ENCODE measurements around the gene GPR157.

Gene GPR157

DNA sequence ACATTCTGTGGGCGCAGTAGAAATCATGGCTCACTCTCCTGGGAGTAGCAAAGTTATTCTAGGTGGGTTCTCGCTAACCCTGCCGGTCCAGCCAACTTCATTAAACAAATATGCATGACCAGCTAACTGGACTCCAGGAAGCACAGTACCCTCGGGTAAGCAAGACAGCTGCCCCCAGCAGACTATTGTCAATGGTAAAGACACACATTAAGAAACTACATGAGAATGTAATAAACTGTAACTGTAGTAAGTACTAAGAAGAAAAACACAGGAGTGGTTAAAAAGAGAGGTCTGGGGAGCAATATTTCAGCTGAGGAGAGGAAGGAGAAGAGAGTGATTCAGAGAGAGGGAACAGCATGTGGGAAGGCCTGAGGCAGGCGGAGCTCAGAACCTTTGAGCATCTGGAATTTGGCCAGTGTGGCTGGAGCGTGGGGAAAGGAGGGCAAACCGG lies 66.9 kb downstream of the GPR157 start:
- DNase-seq (ENCODE audit: low read depth): no peak

DNA sequence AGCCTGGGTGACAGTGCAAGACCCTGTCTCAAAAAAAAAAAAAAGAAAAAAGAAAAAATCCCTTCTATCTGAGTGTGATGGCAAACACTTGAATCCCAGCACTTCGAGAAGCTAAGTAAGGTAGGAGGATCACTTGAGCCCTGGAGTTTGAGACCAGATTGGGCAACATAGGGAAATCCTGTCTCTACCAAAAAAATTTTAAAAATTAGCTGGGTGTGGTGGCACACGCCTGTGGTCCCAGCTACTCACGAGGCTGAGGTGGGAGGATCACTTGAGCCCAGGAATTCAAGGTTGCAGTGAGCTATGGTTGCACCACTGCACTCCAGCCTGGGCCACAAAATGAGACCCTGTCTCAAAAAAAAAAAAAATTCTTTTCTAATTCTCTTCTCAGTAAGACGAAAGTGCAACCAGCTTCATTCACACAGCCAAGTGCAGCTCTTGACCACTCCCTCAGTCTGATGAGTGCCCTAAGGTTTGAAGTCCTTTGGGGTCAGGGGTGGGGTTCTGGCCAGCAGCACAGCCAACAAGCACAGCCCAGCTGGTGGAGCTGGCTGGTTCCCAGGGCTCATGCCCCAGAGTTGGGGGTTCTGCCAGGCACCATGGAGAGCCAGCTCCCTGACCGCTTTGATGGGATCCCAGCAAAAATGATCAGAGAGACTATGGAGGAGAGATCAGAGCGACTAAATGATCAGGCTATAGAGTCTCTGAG lies 67.5 kb downstream of the GPR157 start:
- no peak for DNase-seq (ENCODE audit: low read depth)

DNA sequence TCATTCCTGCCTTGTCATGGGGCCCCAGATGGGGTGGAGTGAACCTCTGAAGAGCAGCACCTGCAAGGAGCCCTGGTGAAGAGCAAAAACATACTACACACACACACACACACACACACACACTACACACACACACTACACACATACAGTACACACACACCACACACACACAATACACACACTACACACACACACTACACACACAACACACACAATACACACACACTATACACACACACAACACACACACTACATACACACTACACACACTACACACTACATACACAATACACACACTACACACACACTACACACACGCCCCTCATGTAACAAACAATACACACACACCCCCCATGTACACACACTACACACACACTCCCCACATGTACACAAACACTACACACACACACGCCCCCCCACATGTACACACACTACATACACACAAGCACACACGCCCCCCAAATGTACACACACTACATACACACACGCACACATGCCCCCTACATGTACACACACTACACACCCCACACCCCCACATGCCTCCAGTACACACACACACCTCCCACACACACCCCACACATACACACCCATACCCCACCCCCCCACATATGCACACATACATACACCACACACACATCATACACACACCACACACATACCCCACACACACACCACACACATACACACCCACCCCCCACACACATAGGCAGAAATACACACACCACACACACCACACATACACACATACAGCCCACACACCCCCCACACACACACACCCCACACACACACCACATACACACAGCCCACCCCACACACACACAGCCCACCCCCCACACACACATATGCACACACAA lies 68.8 kb downstream of the GPR157 start:
- DNase-seq (ENCODE audit: low read depth): no peak

DNA sequence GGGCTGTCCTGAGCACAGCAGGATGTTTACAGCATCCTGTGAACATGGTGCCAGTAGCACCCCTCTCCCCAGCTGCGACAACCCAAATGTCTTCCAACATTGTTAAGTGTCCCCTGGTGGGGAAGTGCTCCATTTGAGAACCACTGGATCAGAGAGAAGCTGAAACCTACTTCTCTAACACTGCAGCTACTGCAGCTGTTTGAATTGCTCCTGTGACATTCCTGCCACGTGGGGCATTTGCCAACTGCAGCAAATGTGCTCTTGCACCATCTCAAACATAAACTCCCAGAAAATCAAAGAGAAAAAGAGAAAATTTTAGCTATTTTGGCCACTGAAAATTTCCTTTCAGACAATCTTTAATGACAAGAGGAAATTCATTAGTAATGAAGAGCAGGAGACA lies 70.4 kb downstream of the GPR157 start:
- DNase-seq (ENCODE audit: low read depth): peak; percentile 59

DNA sequence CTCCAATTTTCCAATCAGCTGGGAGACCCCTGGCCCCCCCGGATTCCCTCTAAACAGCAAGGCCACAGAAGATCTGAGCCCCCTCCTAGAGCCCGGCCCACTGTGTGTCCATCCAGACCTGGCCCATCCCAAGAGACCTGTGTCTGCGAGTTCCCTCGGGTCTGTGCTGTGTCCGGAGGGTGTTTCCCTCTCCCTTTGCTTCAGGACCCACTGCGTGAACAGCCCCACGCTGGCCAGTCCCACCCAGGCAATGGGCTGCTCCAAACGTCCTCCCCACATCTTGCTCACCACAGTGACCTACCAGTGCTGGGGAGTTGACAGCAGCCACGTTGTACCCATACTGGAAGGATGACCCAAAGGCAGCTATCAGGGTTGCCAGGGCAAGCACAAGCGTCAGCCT lies 71.1 kb downstream of the GPR157 start:
- DNase-seq (ENCODE audit: low read depth): no peak

DNA sequence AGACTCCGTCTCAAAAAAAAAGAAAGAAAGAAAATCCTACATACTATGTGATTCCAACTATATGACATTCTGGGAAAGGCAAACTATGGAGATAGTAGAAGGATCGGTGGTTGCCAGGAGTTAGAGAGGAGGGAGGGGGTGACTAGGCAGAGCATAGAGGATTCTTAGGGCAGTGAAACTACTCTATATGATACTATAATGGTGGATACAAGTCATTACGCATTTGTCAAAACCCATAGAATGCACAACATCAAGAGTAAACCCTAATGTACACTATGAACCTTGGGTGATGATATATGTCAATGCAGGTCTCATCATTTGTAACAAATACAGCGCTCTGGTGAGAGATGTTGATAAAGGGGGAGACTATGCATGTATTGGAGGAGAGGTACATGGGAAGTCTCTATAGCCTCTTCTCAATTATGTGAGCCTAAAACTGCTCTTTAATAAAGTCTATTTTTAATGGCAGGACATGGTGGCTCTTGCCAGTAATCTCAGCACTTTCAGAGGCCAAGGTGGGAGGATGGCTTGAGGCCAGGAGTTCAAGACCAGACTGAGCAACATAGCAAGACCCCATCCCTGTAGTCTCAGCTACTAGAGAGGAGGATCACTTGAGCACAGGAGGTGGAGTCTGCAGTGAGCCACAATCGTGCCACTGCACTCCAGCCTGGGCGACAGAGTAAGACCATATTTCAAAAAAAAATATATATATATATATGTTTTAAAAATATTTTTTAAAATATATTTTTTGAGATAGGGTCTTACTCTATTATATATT lies 76.4 kb downstream of the GPR157 start:
- no peak for DNase-seq (ENCODE audit: low read depth)

DNA sequence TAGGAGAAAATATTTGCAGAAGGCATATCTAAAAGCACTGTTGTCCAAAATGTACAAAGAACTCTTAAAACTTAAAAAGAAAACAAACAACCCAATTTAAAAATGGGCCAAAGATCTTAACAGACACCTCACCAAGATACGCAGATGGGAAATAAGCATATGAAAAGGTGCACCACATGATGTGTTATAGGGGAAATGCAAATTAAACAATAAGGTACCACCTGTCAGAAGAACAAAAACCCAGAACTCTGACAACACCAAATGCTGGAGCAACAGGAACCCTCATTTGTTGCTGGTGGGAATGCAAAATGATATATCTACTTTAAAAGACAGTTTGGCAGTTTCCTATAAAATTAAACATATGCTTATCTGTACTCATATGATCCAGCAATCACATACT lies 77.5 kb downstream of the GPR157 start:
- no peak for DNase-seq (ENCODE audit: low read depth)

DNA sequence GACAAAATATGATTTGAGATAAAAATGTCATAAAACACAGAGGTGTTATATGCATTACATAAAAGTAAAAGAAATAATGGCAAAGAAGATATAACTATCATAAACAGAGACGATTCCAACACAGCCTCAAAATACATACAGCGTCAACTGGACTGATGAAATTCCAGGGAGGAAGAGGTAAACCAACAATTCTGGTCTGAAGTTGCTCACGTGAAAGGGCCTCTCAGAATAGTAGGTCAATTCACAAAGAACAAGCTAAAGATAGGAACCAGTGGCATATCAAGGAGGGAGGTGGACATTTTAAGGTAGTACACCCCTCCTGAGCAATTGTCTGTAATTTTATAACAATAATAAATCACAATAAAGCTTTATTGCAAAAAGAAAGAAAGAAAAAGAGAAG lies 78.1 kb downstream of the GPR157 start:
- no peak for DNase-seq (ENCODE audit: low read depth)

Measured in fibroblast of gingiva (primary cell).